AG10803 (cell line): ENCODE measurements around the gene WDFY4.

Experiments
- DNase-seq: peaks from one replicate; pipeline ENCODE4 v3.0.0; 2010; ENCODE audit warnings: low read depth
- H3K4me3 ChIP-seq: 2 replicates; pipeline ENCODE4 v1.5.1; 2011; ENCODE audit warnings: mild to moderate bottlenecking, low read length, control low read depth
- CTCF ChIP-seq: conservative IDR thresholded peaks from 2 replicates; pipeline ENCODE4 v1.5.1; 2011; ENCODE audit warnings: mild to moderate bottlenecking, low read length, control low read depth, inconsistent platforms

The WDFY4 gene

GRCh38 chr10:48762064-48763042 is 77.7 kb downstream of the WDFY4 start:
- TF ChIP-seq CTCF = no peak
- peak; percentile 4 for DNase-seq
- H3K4me3 ChIP-seq = no peak overlapping the region

GRCh38 chr10:48763403-48763965 is 78.8 kb downstream of the WDFY4 start:
- H3K4me3 ChIP-seq = no peak overlapping the region
- no peak for DNase-seq
- TF ChIP-seq CTCF = no peak

- TF ChIP-seq CTCF = no peak
- H3K4me3 ChIP-seq = no peak overlapping the region
- no peak for DNase-seq
Observed at GRCh38 chr10:48764486-48764885, 79.8 kb downstream of the WDFY4 start.

GRCh38 chr10:48765039-48765438 is 80.4 kb downstream of the WDFY4 start:
- TF ChIP-seq CTCF = no peak
- no peak overlapping the region for H3K4me3 ChIP-seq
- DNase-seq = no peak

- TF ChIP-seq CTCF = no peak
- no peak overlapping the region for H3K4me3 ChIP-seq
- DNase-seq = no peak
Observed at GRCh38 chr10:48765527-48765926, 80.9 kb downstream of the WDFY4 start.

- TF ChIP-seq CTCF = no peak
- H3K4me3 ChIP-seq = no peak overlapping the region
- no peak for DNase-seq
Observed at GRCh38 chr10:48767373-48768143, 82.9 kb downstream of the WDFY4 start.
